ENCODE results near the gene EGF.

- TF ChIP-seq CTCF (conservative IDR thresholded peaks at IDR 0.05; ENCODE audit: low read length) (no peak), EZH2phosphoT487 (IDR thresholded peaks at IDR 0.05; ENCODE audit: borderline replicate concordance, low read depth, low read length) (no peak)
Observed at GRCh38 chr4:109939190-109939589, 26.5 kb downstream of the EGF start.

All from OCI-LY7 (cell line).